Hematopoietic multipotent progenitor cell treated with erythropoietin and hydrocortisone succinate and interleukin-3 and kit ligand, for 15 days (in vitro differentiated cells): Measurements from ENCODE around the gene MUCL3.
A peak's percentile ranks its signal among the peaks of the same experiment; 100 is the strongest.
"Not testable (repeated sequence)": the region's sequence is repeated elsewhere in the genome, so short reads cannot be mapped to it uniquely, and the experiment has no call there.

Experiments
- DNase-seq: peaks from one replicate; pipeline ENCODE4 v3.0.0-alpha.2; 2015; ENCODE audit warnings: low spot score

The MUCL3 gene

GRCh38 chr6:30940361-30940986, at the start of gene MUCL3:
MUCL3 (plus strand) TSS chr6:30940973; CDS start chr6:30941000, 27 bp downstream.
- no peak for DNase-seq

GRCh38 chr6:30891450-30891723, 49.4 kb upstream of the MUCL3 start:
- DNase-seq, result no peak

DNA sequence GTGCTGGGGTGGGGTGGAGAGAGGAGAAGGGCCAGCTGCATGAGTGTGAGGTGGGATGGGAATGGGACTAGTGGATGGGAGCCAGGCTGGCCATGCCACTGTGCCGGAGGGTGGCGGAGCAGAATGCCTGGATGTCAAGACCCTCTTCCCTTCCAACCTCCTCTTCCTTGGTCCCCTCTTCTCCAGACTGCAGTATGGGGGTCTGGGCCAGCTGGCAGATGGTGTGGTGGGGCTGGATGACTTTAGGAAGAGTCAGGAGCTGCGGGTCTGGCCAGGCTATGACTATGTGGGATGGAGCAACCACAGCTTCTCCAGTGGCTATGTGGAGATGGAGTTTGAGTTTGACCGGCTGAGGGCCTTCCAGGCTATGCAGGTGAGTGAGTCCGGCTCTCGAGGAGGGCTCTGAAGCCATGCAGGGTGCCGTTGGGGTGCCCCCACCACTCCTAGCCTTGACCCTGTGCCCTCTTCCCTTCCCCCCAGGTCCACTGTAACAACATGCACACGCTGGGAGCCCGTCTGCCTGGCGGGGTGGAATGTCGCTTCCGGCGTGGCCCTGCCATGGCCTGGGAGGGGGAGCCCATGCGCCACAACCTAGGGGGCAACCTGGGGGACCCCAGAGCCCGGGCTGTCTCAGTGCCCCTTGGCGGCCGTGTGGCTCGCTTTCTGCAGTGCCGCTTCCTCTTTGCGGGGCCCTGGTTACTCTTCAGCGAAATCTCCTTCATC, 48.8 kb upstream of the MUCL3 start:
- no peak for DNase-seq

DNA sequence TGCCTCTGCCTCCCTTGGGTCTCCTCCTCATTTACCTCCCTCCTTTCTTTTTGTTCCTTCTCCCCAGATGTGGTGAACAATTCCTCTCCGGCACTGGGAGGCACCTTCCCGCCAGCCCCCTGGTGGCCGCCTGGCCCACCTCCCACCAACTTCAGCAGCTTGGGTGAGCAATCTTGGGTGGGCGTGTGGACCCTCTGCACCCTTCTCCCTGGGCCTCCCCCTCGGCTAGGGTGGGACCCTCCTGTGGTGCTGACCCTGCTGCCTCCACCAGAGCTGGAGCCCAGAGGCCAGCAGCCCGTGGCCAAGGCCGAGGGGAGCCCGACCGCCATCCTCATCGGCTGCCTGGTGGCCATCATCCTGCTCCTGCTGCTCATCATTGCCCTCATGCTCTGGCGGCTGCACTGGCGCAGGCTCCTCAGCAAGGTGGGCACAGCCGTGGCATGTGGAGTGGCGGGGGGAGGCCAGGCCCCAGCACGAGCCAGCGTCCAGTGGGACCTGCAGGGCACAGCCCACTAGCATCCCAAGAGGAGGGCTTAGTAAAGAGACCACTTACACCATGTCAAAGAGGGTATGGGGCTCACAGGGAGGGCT, 47.7 kb upstream of the MUCL3 start:
- no peak for DNase-seq

- DNase-seq, result no peak
These were observed 47.1 kb upstream of the MUCL3 start for GRCh38 chr6:30893666-30894065.

DNA sequence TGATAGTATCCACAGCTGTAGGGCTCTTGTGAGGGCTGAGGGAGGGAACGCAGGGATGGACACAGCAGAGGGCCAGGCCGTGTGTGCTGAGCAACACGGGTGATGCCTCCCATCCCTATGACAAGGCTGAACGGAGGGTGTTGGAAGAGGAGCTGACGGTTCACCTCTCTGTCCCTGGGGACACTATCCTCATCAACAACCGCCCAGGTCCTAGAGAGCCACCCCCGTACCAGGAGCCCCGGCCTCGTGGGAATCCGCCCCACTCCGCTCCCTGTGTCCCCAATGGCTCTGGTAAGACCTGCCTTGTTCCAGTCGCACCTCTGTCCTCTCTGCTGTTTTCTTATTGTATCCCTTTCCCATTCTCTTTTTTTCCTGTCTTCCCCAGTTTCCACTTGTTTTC, 46.4 kb upstream of the MUCL3 start:
- DNase-seq, result no peak

- DNase-seq, result no peak
These were observed 45.8 kb upstream of the MUCL3 start for GRCh38 chr6:30894935-30895334.

- no peak for DNase-seq
These were observed 45.4 kb upstream of the MUCL3 start for GRCh38 chr6:30895343-30895742.

DNA sequence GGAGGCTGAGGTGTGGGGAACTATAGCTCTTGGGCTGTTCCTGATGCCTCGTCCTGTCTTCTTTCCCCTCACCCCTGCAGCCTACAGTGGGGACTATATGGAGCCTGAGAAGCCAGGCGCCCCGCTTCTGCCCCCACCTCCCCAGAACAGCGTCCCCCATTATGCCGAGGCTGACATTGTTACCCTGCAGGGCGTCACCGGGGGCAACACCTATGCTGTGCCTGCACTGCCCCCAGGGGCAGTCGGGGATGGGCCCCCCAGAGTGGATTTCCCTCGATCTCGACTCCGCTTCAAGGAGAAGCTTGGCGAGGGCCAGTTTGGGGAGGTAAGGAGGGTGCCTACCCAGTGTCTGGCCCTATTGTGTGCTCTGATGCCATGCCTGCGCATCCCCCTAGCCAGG, 44.2 kb upstream of the MUCL3 start:
- no peak for DNase-seq

GRCh38 chr6:30897882-30898281, 42.9 kb upstream of the MUCL3 start:
- DNase-seq, result no peak

DNA sequence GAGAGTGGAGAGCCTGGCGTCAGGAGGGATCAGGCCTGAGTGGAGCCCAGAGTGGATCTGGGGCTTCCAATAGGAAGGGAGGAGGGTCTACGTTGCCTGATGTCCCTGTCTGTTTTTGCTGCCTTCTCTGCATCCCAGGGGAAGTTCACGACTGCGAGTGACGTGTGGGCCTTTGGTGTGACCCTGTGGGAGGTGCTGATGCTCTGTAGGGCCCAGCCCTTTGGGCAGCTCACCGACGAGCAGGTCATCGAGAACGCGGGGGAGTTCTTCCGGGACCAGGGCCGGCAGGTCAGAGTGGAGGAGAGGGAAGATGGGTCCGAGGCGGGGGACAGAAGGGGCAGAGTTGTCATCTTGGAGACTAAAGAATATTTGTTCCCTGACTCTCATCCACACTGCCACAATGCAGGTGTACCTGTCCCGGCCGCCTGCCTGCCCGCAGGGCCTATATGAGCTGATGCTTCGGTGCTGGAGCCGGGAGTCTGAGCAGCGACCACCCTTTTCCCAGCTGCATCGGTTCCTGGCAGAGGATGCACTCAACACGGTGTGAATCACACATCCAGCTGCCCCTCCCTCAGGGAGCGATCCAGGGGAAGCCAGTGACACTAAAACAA, 41.9 kb upstream of the MUCL3 start:
- no peak for DNase-seq

DNA sequence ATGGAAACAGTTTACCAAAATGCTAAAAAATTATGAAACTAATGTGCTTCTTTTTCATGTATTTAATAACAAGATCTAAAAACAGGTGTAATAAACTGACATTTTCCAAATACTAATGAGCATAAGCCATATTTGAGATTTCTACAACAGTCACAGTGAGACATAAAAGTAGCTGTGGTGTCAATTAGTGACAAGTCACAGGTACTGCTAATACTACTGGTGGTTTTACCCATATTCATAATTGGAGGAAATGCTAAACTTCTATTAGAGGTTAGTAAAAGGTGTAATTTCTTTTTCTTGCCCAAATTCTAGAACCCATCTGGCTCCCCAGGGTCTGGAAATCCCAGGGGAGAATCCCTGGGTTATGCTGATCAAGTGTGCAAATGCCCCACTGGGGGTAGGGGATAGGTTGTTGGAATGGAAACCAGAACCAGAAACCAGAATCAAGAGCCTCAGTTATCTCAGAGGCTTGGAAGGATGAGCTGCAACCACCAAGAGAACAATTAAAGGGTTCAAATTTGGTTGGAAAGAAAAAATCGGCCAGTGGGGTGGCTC, 39.8 kb upstream of the MUCL3 start:
- DNase-seq, result no peak

DNA sequence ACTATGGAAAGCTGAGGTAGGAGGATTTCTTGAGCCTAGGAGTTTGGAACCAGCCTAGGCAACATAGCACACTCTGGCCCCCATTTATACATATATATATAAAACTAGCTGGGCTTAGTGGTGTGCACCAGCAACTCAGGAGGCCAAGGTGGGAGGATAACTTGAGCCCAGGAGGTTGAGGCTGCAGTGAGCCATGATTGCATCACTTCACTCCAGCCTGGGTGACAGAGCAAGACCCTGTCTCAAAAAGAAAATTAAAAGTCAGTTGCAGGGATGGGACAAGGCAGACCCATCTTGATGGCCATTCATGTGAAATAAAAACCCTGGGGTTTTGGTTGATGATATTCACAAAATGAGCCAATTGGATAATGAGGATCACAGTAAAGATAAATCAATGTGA, 39.3 kb upstream of the MUCL3 start:
- DNase-seq, result no peak

- not testable (repeated sequence) for DNase-seq
These were observed 38.6 kb upstream of the MUCL3 start for GRCh38 chr6:30902196-30902595.

- no peak for DNase-seq
These were observed 38.1 kb upstream of the MUCL3 start for GRCh38 chr6:30902709-30903108.

DNA sequence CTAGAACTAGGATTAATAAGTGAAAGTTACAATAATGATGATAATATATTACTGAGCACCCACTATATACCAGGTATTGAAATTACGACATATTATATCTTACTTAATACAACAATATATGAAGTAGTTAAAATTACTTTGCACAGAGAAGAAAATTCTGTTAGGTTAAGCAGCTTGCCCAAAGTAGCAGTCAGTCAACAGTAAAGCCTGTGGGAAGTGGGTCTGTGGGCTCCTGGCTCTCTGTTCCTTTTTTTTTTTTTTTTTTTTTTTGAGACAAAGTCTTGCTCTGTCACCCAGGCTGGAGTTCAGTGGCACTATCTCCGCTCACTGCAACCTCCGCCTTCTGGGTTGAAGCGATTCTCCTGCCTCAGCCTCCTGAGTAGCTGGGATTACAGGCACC, 37.5 kb upstream of the MUCL3 start:
- no peak for DNase-seq

GRCh38 chr6:30907290-30907757, 33.4 kb upstream of the MUCL3 start:
- DNase-seq, result not testable (repeated sequence)

- DNase-seq, result peak; percentile 96
These were observed 32.8 kb upstream of the MUCL3 start, which contains the start of gene GTF2H4 for GRCh38 chr6:30907758-30908591. GTF2H4 (plus strand) TSS chr6:30908207.

GRCh38 chr6:30908700-30909099, 32.1 kb upstream of the MUCL3 start:
- no peak for DNase-seq

GRCh38 chr6:30910473-30910872, 30.3 kb upstream of the MUCL3 start:
- DNase-seq, result not testable (repeated sequence)

- no peak for DNase-seq
These were observed 27.8 kb upstream of the MUCL3 start for GRCh38 chr6:30912746-30913520.
